BE2C (cell line): ENCODE measurements around the gene CX3CL1.

Experiments
- DNase-seq: peaks from one replicate; pipeline ENCODE4 v3.0.0-alpha.2; 2020
- H3K27me3 ChIP-seq: fragments of 250-450 bp; sonication (Bioruptor Pico); 2 replicates; pipeline ENCODE4 v1.5.1; 2020; ENCODE audit warnings: mild to moderate bottlenecking
- H3K36me3 ChIP-seq: fragments of 250-450 bp; sonication (Bioruptor Pico); 2 replicates; pipeline ENCODE4 v1.5.1; 2020; ENCODE audit warnings: mild to moderate bottlenecking
- H3K4me1 ChIP-seq: fragments of 250-450 bp; sonication (Bioruptor Pico); 2 replicates; pipeline ENCODE4 v1.5.1; 2020
- H3K4me3 ChIP-seq: 2 replicates; pipeline ENCODE4 v1.5.1; 2011; ENCODE audit warnings: low read depth, low read length
- H3K9me3 ChIP-seq: fragments of 250-450 bp; sonication (Bioruptor Pico); 2 replicates; pipeline ENCODE4 v1.5.1; 2020
- TF ChIP-seq, protein P1 (sequence below): IDR thresholded peaks from 2 replicates; pipeline ENCODE4 v1.5.1; 2012; ENCODE audit warnings: mild to moderate bottlenecking, low read depth, low read length

The CX3CL1 gene

GRCh38 chr16:57379579-57379978 is 7.3 kb downstream of the CX3CL1 start:
- H3K4me1 ChIP-seq = peaks cover 32% of the 10 kb centered on the region
- TF ChIP-seq, protein P1, sequence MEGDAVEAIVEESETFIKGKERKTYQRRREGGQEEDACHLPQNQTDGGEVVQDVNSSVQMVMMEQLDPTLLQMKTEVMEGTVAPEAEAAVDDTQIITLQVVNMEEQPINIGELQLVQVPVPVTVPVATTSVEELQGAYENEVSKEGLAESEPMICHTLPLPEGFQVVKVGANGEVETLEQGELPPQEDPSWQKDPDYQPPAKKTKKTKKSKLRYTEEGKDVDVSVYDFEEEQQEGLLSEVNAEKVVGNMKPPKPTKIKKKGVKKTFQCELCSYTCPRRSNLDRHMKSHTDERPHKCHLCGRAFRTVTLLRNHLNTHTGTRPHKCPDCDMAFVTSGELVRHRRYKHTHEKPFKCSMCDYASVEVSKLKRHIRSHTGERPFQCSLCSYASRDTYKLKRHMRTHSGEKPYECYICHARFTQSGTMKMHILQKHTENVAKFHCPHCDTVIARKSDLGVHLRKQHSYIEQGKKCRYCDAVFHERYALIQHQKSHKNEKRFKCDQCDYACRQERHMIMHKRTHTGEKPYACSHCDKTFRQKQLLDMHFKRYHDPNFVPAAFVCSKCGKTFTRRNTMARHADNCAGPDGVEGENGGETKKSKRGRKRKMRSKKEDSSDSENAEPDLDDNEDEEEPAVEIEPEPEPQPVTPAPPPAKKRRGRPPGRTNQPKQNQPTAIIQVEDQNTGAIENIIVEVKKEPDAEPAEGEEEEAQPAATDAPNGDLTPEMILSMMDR = no peak
- no peak overlapping the region for H3K4me3 ChIP-seq

GRCh38 chr16:57380671-57381462 is 8.6 kb downstream of the CX3CL1 start:
- no peaks in the 10 kb centered on the region for H3K9me3 ChIP-seq
- TF ChIP-seq, protein P1 = no peak
- peak; percentile 64 for DNase-seq
- H3K27me3 ChIP-seq = no peaks in the 10 kb centered on the region
- H3K36me3 ChIP-seq = peaks cover 36% of the 10 kb centered on the region
- no peak overlapping the region for H3K4me3 ChIP-seq
- peaks cover 32% of the 10 kb centered on the region for H3K4me1 ChIP-seq

More at GRCh38 chr16:57379579-57379978, 7.3 kb downstream of the CX3CL1 start:
- no peaks in the 10 kb centered on the region for H3K27me3 ChIP-seq
- no peaks in the 10 kb centered on the region for H3K9me3 ChIP-seq
- peak; percentile 73 for DNase-seq
- H3K36me3 ChIP-seq = peaks cover 36% of the 10 kb centered on the region

DNA sequence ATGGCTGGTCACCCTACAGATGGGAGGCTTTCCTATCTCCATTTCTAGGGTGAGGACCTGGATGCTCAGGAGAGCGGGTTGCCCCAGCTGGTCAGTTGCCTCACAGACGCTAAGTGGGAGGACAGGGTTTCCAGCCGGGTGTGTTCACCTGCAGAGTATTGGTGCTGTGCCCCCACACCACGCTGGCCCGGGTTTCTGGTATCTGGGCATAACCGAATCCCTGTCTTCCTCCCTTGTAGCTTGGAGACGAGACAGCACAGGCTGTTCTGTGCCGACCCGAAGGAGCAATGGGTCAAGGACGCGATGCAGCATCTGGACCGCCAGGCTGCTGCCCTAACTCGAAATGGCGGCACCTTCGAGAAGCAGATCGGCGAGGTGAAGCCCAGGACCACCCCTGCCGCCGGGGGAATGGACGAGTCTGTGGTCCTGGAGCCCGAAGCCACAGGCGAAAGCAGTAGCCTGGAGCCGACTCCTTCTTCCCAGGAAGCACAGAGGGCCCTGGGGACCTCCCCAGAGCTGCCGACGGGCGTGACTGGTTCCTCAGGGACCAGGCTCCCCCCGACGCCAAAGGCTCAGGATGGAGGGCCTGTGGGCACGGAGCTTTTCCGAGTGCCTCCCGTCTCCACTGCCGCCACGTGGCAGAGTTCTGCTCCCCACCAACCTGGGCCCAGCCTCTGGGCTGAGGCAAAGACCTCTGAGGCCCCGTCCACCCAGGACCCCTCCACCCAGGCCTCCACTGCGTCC is 9.7 kb downstream of the CX3CL1 start:
- H3K36me3 ChIP-seq = peaks cover 36% of the 10 kb centered on the region
- TF ChIP-seq, protein P1 = no peak
- no peaks in the 10 kb centered on the region for H3K27me3 ChIP-seq
- H3K4me1 ChIP-seq = peaks cover 26% of the 10 kb centered on the region
- no peak overlapping the region for H3K4me3 ChIP-seq
- no peaks in the 10 kb centered on the region for H3K9me3 ChIP-seq
- DNase-seq = no peak

- peaks cover 22% of the 10 kb centered on the region for H3K4me1 ChIP-seq
- no peaks in the 10 kb centered on the region for H3K27me3 ChIP-seq
- TF ChIP-seq, protein P1 = peak; percentile 11; the same call in 1 of the 2 replicates
- no peaks in the 10 kb centered on the region for H3K9me3 ChIP-seq
- peak; percentile 33 for DNase-seq
- no peak overlapping the region for H3K4me3 ChIP-seq
- H3K36me3 ChIP-seq = peaks cover 36% of the 10 kb centered on the region
Measured at GRCh38 chr16:57382535-57383275, 10.4 kb downstream of the CX3CL1 start.

DNA sequence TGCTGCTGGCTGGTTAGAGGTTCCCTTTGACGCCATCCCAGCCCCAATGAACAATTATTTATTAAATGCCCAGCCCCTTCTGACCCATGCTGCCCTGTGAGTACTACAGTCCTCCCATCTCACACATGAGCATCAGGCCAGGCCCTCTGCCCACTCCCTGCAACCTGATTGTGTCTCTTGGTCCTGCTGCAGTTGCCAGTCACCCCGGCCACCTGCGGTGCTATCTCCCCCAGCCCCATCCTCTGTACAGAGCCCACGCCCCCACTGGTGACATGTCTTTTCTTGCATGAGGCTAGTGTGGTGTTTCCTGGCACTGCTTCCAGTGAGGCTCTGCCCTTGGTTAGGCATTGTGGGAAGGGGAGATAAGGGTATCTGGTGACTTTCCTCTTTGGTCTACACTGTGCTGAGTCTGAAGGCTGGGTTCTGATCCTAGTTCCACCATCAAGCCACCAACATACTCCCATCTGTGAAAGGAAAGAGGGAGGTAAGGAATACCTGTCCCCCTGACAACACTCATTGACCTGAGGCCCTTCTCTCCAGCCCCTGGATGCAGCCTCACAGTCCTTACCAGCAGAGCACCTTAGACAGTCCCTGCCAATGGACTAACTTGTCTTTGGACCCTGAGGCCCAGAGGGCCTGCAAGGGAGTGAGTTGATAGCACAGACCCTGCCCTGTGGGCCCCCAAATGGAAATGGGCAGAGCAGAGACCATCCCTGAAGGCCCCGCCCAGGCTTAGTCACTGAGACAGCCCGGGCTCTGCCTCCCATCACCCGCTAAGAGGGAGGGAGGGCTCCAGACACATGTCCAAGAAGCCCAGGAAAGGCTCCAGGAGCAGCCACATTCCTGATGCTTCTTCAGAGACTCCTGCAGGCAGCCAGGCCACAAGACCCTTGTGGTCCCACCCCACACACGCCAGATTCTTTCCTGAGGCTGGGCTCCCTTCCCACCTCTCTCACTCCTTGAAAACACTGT is 11.3 kb downstream of the CX3CL1 start:
- Histone ChIP-seq H3K4me3 (no peak overlapping the region), H3K36me3 (peaks cover 36% of the 10 kb centered on the region), H3K9me3 (no peaks in the 10 kb centered on the region), H3K27me3 (no peaks in the 10 kb centered on the region), H3K4me1 (peaks cover 18% of the 10 kb centered on the region)
- peak; percentile 36 for DNase-seq
- TF ChIP-seq, protein P1 = no peak
